GM10847 (cell line): Measurements from ENCODE around the gene CTNNAL1.

Experiments
- POLR2A ChIP-seq: IDR thresholded peaks from 2 replicates; pipeline ENCODE4 v1.6.1; 2011; ENCODE audit not compliant: insufficient read length; ENCODE audit errors: extremely low read depth

The CTNNAL1 gene

DNA sequence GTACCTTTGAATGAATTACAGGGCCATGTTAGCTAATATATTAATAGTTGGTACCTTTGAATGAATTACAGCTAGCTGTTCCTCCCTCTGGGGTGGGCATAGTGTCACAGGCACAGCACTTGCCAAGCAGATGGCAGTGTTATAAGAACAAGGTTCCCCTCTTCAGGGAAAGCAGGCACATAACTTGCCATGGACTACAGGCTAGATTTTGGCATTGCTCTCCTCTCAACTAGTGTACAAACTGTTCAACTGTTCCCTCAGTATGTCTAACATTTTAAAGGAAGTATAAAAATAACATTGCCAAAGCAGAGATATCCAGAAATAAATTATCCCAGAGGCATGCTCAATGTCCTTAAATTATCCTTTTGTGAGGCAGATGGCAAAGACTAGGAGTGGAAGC, 45.4 kb downstream of the CTNNAL1 start:
- no peak for TF ChIP-seq POLR2A

DNA sequence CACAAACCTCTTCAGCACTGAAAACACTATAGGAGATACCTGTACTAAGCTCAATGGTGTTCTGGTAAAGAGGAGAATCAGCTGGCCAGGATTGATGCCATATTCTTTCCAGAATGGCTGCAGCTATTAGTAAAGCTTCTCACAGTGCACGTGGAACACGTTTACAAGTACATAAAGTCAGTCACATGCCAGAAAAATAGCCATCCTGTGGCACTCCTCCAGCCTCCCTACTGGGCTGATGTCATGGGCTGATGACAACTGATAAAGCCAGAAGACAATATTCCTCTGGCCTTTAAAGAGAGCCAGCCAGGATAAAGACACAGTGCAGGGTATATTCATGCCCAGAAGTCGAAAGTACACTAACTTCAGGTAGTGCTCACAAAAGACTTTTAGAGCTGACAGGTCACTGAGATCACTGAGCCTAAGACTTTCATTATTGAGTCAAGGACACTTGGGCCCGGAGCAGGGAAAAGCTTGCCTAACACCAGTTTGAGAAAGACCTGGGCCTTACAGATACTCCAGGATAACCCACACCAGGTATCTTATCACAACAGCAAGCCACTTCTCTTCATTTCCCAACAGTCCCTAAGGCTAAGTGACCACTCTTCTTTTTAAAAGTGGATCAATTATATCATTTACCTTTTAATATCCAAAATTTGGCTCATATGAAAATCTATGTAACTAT, 49.7 kb downstream of the CTNNAL1 start:
- TF ChIP-seq POLR2A: no peak

GRCh38 chr9:108961151-108961550, 52.1 kb downstream of the CTNNAL1 start:
- TF ChIP-seq POLR2A: no peak

GRCh38 chr9:108960331-108960730, 53.0 kb downstream of the CTNNAL1 start:
- TF ChIP-seq POLR2A: no peak

GRCh38 chr9:108956631-108957026, 56.7 kb downstream of the CTNNAL1 start:
- no peak for TF ChIP-seq POLR2A

GRCh38 chr9:108956022-108956630, 57.2 kb downstream of the CTNNAL1 start:
- no peak for TF ChIP-seq POLR2A

DNA sequence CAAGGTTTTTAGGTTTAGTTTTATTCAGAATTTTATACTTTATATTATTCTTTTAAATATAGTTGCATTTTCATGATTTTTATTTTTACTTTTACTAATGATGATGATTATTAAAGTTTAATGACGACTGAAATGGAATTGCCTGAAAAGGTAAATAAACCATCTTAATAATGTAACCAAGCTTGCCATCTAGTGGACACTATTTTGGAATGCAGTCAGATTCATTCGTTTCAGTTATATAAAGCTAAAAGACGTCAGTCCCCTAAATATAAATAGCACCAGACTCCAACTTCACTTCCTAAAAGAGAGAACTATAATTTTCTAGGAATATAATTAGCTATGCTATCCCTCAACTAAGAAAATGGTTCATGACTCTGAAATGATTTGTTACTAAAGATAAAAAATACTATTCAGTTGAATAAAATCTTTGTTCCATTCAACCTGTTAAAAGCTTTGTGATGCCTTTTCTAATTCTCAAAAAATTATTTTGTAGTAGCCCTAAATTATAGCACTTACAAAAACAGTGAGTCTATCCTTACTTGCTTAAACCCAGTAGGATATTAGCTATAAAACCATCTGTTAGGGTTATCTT, 59.2 kb downstream of the CTNNAL1 start:
- no peak for TF ChIP-seq POLR2A

- TF ChIP-seq POLR2A: no peak
These were observed 61.7 kb downstream of the CTNNAL1 start for GRCh38 chr9:108951578-108951977.

- TF ChIP-seq POLR2A: no peak
These were observed 63.1 kb downstream of the CTNNAL1 start for GRCh38 chr9:108950168-108950567.

DNA sequence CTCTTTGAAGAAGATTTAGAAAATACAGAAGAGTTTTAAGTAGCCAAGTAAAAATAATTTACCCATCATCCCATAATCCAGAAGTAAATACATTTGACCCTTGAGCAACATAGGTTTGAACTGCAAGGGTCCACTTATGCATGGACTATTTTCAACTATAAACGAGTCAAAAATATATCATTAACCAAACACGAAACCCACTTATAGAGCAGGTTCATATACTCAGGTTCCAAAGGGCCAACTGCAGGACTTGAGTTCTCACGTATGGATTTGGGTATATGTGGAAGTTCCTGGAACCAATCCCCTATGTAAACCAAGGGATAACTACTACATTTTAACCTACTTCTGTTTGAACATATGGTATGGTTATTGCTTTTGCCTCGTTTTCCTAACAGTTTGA, 73.3 kb downstream of the CTNNAL1 start:
- no peak for TF ChIP-seq POLR2A

DNA sequence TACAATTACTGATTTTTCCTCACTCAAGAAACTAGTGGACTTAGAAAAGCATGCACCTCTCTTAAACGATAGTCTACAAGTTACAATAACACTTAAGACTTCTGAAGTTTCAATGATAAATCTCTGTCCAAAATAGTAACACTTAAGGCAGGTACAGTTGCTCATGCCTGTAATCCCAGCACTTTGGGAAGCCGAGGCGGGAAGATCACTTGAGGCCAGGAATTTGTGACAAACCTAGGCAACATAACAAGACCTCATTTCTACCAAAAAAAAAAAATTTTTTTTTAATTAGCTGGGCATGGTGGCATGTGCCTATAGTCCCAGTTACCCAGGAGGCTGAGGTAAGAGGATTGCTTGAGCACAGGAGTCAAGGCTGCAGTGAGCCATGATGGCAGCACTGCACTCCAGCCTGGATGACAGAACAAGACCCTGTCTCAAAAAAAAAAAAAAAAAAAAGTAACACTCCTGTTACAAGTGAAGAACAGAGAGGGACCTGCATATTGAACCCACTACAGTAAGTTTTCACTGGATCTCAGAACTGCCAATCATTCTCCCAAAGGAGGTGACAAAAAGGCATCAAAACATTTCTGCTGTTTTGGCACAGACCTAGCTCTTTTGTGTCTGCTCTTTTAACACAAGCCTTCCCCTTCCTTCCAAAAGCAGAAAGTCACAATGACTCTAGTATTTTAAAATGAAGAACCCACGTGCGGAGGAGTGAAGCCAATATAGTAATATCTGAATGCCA, 75.6 kb downstream of the CTNNAL1 start:
- no peak for TF ChIP-seq POLR2A

DNA sequence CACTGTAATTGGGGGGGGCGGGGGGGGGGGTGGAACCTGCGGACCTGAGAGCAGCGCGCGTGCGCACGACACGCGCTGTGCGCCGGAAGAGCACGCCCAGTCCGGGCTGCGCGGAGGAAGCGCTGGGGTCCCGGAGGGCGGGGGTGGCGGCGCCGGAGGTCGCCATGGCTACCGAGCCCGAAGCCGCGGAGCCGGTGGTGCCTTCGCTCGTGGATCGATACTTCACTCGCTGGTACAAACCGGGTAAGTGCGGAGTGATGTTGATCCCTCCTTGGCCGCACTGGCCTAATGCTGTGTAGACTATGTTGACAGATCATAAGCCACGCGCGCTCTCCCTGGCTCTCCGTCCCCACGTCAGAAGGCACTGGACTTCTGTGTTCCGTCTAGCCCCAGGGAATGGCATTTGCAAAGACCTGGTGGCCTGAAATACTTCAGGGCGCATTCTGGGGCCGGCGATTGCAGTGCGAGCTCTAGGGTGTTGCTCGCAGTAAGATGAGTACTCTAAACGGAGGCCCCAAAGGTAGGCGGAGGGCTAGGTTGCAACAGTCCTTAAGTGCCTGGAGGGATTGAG, 78.9 kb downstream of the CTNNAL1 start, which contains the start of gene ABITRAM:
ABITRAM (plus strand) TSS at position 78 of the 571 bp plus-strand sequence; CDS start at position 165, 87 bp downstream.
- no peak for TF ChIP-seq POLR2A

DNA sequence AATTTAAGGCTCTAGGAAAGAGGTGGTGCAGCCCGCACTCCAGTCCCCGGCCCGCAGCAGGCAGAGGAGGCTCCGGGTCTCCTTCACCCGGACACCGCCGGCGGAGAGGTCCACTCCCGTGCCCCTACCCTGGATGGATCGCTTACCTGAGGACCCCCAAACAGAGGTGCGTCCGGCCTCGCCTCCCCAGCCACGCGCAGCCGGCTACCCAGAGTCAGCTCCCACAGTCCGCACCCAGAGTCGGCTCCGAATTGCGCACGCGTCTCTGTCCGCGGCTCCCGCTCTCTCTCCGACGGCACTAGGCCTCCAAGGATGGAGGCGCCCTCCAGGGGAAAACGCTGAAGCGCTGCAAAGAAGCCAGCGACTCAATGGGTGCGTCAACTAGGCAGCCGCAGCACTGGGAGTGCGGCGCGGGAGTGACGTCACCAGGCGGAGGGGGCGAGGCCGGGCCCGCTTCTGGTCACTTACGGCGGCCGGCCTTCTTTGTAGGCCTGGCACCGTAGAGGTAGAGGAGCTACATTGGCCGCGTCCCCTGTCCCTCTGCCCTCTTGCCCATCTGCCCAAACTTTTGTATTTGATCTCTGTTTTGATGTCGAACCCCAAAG, 79.5 kb downstream of the CTNNAL1 start, which contains the start of gene ELP1:
ELP1 (minus strand) TSS at position 407 of the 605 bp plus-strand sequence. CDS start 2,978 bp downstream, outside the sequence.
- TF ChIP-seq POLR2A: peak; percentile 48

- no peak for TF ChIP-seq POLR2A
These were observed 80.0 kb downstream of the CTNNAL1 start for GRCh38 chr9:108933231-108933717.

DNA sequence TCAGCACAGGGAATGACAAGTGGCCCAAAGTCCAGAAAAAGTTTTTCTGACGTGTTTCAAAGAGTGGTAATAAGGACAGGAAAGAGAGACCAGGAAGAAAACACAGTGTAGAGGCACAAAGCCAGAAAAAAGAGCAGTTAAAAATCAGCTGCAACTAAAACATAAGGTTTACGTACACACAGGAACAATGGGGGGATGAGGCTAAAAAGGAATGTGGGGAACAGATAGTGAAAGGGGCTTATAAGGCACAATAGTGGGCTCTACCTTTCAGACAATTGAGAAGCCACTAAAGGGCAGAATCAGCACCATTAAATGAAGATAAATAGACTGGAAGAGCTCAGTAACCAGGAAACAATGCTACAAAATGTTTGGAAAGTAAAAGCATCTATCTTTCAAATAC, 84.9 kb downstream of the CTNNAL1 start:
- TF ChIP-seq POLR2A: no peak
